Measurements from ENCODE around the gene ASCC3. TPM values are rescaled to one million over a fixed set of nuclear protein-coding genes. Genes with fewer than 3 reads are reported as not detected.
A peak's percentile ranks its signal among the peaks of the same experiment; 100 is the strongest.

ASCC3 gene
- total RNA-seq, 5 donors from 2014 or later (not counting 1 experiment from before 2014, with no cell fraction given) = 39.2 to 49.6 (median 44.2) TPM

DNA sequence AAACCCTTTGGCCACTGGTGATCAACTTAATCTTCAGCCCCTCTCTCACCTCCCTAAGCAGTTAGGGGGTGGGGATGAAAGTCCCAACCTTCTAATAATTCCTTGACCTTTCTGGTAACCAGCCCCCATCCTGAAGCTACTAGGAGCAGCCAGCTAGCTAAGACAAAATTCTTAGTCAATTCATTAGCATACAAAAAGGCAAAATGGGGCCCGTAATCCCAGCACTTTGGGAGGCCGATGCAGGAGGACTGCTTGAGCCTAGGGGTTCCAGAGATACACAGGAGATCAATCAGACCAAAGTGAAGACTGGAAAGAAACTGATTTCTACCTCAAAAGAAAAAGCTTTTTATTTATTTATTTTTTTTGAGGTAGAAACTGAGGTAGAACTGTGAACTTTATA lies 1.8 kb downstream of the ASCC3 start:
- Mint-ChIP-seq H3K27me3 (no peaks in the 10 kb centered on the region), H3K36me3 (peaks cover 17% of the 10 kb centered on the region), H3K27ac (no peak overlapping the region), H3K4me1 (peaks cover 66 to 70% (median 67%) of the 10 kb centered on the region in 3 donors), H3K9me3 (no peaks in the 10 kb centered on the region), H3K4me3 (peak overlapping the region; percentile 64 to 100 (median 99))
- Histone ChIP-seq H3K36me3 (ENCODE audit: control insufficient read depth in 2 of 2, extremely low read depth in 1 of 2, insufficient read depth in 1 of 2, low read length in 1 of 2) (no peaks in the 10 kb centered on the region), H3K27ac (ENCODE audit: low read length) (no peak overlapping the region), H3K4me3 (ENCODE audit: control insufficient read depth in 1 of 2, extremely low read depth in 1 of 2, low read length in 1 of 2) (no peak overlapping the region), H3K9me3 (no peaks in the 10 kb centered on the region), H3K27me3 (replicated peaks in 1 of 2; ENCODE audit: control insufficient read depth in 2 of 2, extremely low read depth in 1 of 2, insufficient read depth in 2 of 2, low read length in 1 of 2) (no peaks in the 10 kb centered on the region), H3K4me1 (ENCODE audit: control insufficient read depth in 1 of 2, extremely low read depth in 1 of 2, insufficient read depth in 2 of 2, low read length in 2 of 2) (peaks cover 16 to 19% of the 10 kb centered on the region in 2 experiments)
- DNase-seq = no peak
- no CpG with 5 or more reads among the region's 2 CpGs for WGBS (ENCODE audit: insufficient coverage)
- ChIA-PET POLR2A (interaction anchor here (0.6 to 1.1 kb wide), 3 partner anchors 14 to 40 kb away, joined by 3 to 5 read pairs (median 4); no protein-coding TSS in a partner anchor), CTCF (interaction anchor here in 1 of 2 donors (0.9 kb wide), 1 partner anchor 51 kb away, joined by 3 read pairs; no protein-coding TSS in a partner anchor)
- ATAC-seq (replicated peaks in 1 of 4) = no peak

DNA sequence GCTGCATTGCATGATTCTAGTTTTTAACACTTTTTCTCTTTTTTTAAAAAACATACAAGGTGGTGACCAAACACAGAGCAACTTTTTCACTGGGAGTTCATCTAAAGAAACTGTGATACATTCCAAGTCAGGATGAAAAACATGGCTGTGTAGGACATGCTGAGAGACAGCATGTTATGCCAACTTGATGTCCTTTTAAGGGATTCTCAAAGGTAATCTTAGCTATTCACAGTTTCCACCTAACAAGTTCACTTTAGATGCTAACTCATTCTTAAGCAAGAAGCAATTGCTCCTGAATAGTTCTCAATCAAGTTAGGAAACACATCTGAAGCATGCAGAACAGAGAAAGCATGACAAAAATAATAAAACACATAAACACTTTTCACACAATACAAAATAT lies 3.3 kb downstream of the ASCC3 start:
- Mint-ChIP-seq H3K4me1 (peaks cover 76 to 82% (median 81%) of the 10 kb centered on the region in 3 donors), H3K27me3 (no peaks in the 10 kb centered on the region), H3K9me3 (no peaks in the 10 kb centered on the region), H3K36me3 (peaks cover 26% of the 10 kb centered on the region), H3K27ac (no peak overlapping the region), H3K4me3 (no peak overlapping the region)
- Histone ChIP-seq H3K9me3 (no peaks in the 10 kb centered on the region), H3K4me3 (ENCODE audit: control insufficient read depth in 1 of 2, extremely low read depth in 1 of 2, low read length in 1 of 2) (no peak overlapping the region), H3K27me3 (replicated peaks in 1 of 2; ENCODE audit: control insufficient read depth in 2 of 2, extremely low read depth in 1 of 2, insufficient read depth in 2 of 2, low read length in 1 of 2) (no peaks in the 10 kb centered on the region), H3K36me3 (ENCODE audit: control insufficient read depth in 2 of 2, extremely low read depth in 1 of 2, insufficient read depth in 1 of 2, low read length in 1 of 2) (no peaks in the 10 kb centered on the region), H3K4me1 (ENCODE audit: control insufficient read depth in 1 of 2, extremely low read depth in 1 of 2, insufficient read depth in 2 of 2, low read length in 2 of 2) (peaks cover 16 to 19% of the 10 kb centered on the region in 2 experiments), H3K27ac (ENCODE audit: low read length) (no peak overlapping the region)
- ATAC-seq (replicated peaks in 1 of 4) (no peak), DNase-seq (no peak)
- POLR2A ChIA-PET = interaction anchor here in 1 of 2 donors (0.7 kb wide), 1 partner anchor 1311 kb away, joined by 3 read pairs; no protein-coding TSS in a partner anchor
- CTCF ChIA-PET = no interaction called here

DNA sequence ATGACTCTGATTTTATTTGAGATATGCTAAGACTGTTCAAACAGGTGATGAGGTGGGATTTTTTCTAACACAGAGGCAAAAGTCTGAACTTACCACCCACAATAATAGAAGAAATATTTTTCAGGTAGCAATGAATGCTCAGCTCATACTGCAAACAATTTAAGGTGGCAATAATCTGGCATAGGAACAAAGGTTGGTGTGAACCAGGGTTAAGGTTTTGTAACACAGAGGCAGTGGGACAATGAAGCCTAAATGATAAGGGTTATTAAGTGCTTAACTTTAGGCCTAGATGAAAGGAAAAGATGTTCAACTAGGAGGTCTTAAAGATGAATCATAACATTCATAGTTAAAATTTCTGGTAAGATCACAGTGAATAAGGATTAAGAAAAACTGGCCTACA lies 4.9 kb downstream of the ASCC3 start:
- no peak overlapping the region for H3K27ac Mint-ChIP-seq
- H3K9me3 ChIP-seq = no peaks in the 10 kb centered on the region
- H3K27ac ChIP-seq (ENCODE audit: low read length) = no peak overlapping the region
- POLR2A ChIA-PET = no interaction called here
- H3K4me1 Mint-ChIP-seq = peaks cover 73 to 80% (median 77%) of the 10 kb centered on the region in 3 donors
- H3K4me1 ChIP-seq (ENCODE audit: control insufficient read depth in 1 of 2, extremely low read depth in 1 of 2, insufficient read depth in 2 of 2, low read length in 2 of 2) = peaks cover 11 to 12% of the 10 kb centered on the region in 2 experiments
- H3K36me3 Mint-ChIP-seq = peaks cover 38% of the 10 kb centered on the region
- CTCF ChIA-PET = no interaction called here
- no peak overlapping the region for H3K4me3 Mint-ChIP-seq
- H3K4me3 ChIP-seq (ENCODE audit: control insufficient read depth in 1 of 2, extremely low read depth in 1 of 2, low read length in 1 of 2) = no peak overlapping the region
- no peaks in the 10 kb centered on the region for H3K9me3 Mint-ChIP-seq
- no peaks in the 10 kb centered on the region for H3K27me3 ChIP-seq (replicated peaks in 1 of 2; ENCODE audit: control insufficient read depth in 2 of 2, extremely low read depth in 1 of 2, insufficient read depth in 2 of 2, low read length in 1 of 2)
- no peak for ATAC-seq (replicated peaks in 1 of 4)
- H3K36me3 ChIP-seq (ENCODE audit: control insufficient read depth in 2 of 2, extremely low read depth in 1 of 2, insufficient read depth in 1 of 2, low read length in 1 of 2) = no peaks in the 10 kb centered on the region
- H3K27me3 Mint-ChIP-seq = no peaks in the 10 kb centered on the region
- DNase-seq = no peak

DNA sequence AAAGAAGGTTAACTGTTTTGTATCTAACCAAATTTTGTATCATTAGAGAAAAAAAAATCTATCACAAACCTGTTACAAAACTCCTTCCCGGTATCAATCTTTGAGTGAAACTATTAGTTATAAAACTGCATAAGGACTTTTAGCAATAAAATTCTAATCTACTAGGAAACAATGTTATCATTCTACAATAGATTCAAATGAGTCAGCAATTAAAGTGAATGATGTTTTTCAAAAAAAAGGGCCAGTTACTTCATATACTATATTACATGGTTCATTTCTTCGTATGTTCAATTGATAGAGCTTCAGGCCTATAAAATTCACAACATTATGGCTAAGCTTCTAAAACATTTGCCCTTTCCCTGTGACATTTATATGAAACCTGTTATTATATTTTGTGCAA lies 15.6 kb downstream of the ASCC3 start:
- Histone ChIP-seq H3K9me3 (no peaks in the 10 kb centered on the region), H3K36me3 (ENCODE audit: control insufficient read depth in 2 of 2, extremely low read depth in 1 of 2, insufficient read depth in 1 of 2, low read length in 1 of 2) (peaks cover 0 to 45% of the 10 kb centered on the region in 2 donors), H3K27me3 (replicated peaks in 1 of 2; ENCODE audit: control insufficient read depth in 2 of 2, extremely low read depth in 1 of 2, insufficient read depth in 2 of 2, low read length in 1 of 2) (no peaks in the 10 kb centered on the region), H3K4me3 (ENCODE audit: control insufficient read depth in 1 of 2, extremely low read depth in 1 of 2, low read length in 1 of 2) (no peak overlapping the region), H3K4me1 (ENCODE audit: control insufficient read depth in 1 of 2, extremely low read depth in 1 of 2, insufficient read depth in 2 of 2, low read length in 2 of 2) (no peaks in the 10 kb centered on the region), H3K27ac (ENCODE audit: low read length) (no peak overlapping the region)
- H3K36me3 Mint-ChIP-seq = peaks cover 71% of the 10 kb centered on the region
- H3K9me3 Mint-ChIP-seq = no peaks in the 10 kb centered on the region
- ChIA-PET POLR2A (interaction anchor here in 1 of 2 donors (0.7 to 0.8 kb wide), 2 partner anchors 14 to 756 kb away, joined by 3 to 5 read pairs; no protein-coding TSS in a partner anchor), CTCF (interaction anchor here in 1 of 2 donors (1.0 kb wide), 1 partner anchor 19 kb away, joined by 3 read pairs; no protein-coding TSS in a partner anchor)
- no peaks in the 10 kb centered on the region for H3K27me3 Mint-ChIP-seq
- ATAC-seq (replicated peaks in 1 of 4) = no peak
- H3K27ac Mint-ChIP-seq = no peak overlapping the region
- DNase-seq = no peak
- WGBS (ENCODE audit: insufficient coverage) = no CpG with 5 or more reads among the region's 2 CpGs
- no peak overlapping the region for H3K4me3 Mint-ChIP-seq
- peaks cover 9 to 14% (median 11%) of the 10 kb centered on the region in 3 donors for H3K4me1 Mint-ChIP-seq

DNA sequence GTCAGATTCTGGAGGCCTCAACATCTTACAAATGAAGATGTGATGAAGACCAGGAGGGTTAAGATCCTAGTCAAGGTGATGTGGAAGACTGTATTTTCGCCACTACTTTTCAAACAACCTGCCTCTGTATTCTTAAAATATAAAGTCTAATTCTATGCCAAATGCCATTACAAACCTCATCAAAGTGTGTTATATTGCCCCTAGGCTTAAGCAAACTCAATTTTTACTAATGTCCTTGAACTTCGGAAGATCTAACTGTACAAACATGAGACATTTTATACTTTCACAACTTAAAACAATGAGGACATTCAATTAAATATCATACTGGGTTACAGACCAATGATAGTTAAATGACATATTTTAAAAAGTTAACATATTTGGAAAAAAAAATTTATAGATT lies 19.1 kb downstream of the ASCC3 start:
- Histone ChIP-seq H3K27ac (ENCODE audit: low read length) (no peak overlapping the region), H3K36me3 (ENCODE audit: control insufficient read depth in 2 of 2, extremely low read depth in 1 of 2, insufficient read depth in 1 of 2, low read length in 1 of 2) (peaks cover 0 to 37% of the 10 kb centered on the region in 2 donors), H3K9me3 (peaks cover 2% of the 10 kb centered on the region), H3K27me3 (replicated peaks in 1 of 2; ENCODE audit: control insufficient read depth in 2 of 2, extremely low read depth in 1 of 2, insufficient read depth in 2 of 2, low read length in 1 of 2) (no peaks in the 10 kb centered on the region), H3K4me3 (ENCODE audit: control insufficient read depth in 1 of 2, extremely low read depth in 1 of 2, low read length in 1 of 2) (no peak overlapping the region), H3K4me1 (ENCODE audit: control insufficient read depth in 1 of 2, extremely low read depth in 1 of 2, insufficient read depth in 2 of 2, low read length in 2 of 2) (no peaks in the 10 kb centered on the region)
- no peak overlapping the region for H3K27ac Mint-ChIP-seq
- DNase-seq (no peak), ATAC-seq (replicated peaks in 1 of 4) (no peak)
- peaks cover 0 to 7% (median 0%) of the 10 kb centered on the region in 3 donors for H3K9me3 Mint-ChIP-seq
- peaks cover 78% of the 10 kb centered on the region for H3K36me3 Mint-ChIP-seq
- ChIA-PET POLR2A (no interaction called here), CTCF (no interaction called here)
- H3K4me1 Mint-ChIP-seq = peaks cover 0 to 8% (median 2%) of the 10 kb centered on the region in 3 donors
- no peaks in the 10 kb centered on the region for H3K27me3 Mint-ChIP-seq
- no CpG with 5 or more reads among the region's 2 CpGs for WGBS (ENCODE audit: insufficient coverage)
- no peak overlapping the region for H3K4me3 Mint-ChIP-seq

DNA sequence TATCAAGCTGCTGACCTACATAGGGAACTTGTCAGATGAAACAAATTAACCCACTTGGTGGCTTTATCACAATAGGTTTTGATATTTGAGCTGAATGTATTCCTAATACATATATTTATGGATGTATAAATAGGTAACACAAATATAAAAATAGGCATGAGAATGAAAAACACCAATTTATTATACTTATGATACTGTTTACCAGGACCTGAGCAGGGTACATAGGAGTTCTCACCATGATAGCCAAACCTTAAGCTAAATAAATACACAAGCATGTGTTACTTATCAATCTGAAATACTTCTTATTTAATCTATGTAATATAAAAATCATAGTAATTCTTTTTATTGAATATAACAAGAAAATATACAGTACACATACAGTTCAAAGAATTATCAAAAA lies 25.0 kb downstream of the ASCC3 start:
- no peaks in the 10 kb centered on the region for H3K4me1 ChIP-seq (ENCODE audit: control insufficient read depth in 1 of 2, extremely low read depth in 1 of 2, insufficient read depth in 2 of 2, low read length in 2 of 2)
- ChIA-PET POLR2A (interaction anchor here in 1 of 2 donors (0.6 to 1.2 kb wide), 2 partner anchors 25 to 989 kb away, joined by 3 to 5 read pairs; partner anchors contain the start of gene ASCC3), CTCF (no interaction called here)
- H3K36me3 ChIP-seq (ENCODE audit: control insufficient read depth in 2 of 2, extremely low read depth in 1 of 2, insufficient read depth in 1 of 2, low read length in 1 of 2) = peaks cover 4 to 5% of the 10 kb centered on the region in 2 donors
- H3K9me3 ChIP-seq = peaks cover 2% of the 10 kb centered on the region
- DNase-seq = no peak
- Mint-ChIP-seq H3K27me3 (no peaks in the 10 kb centered on the region), H3K27ac (no peak overlapping the region), H3K9me3 (peaks cover 0 to 15% (median 0%) of the 10 kb centered on the region in 3 donors), H3K36me3 (peaks cover 64% of the 10 kb centered on the region), H3K4me1 (peaks cover 3 to 9% (median 8%) of the 10 kb centered on the region in 3 donors), H3K4me3 (no peak overlapping the region)
- no peak overlapping the region for H3K27ac ChIP-seq (ENCODE audit: low read length)
- no peak for ATAC-seq (replicated peaks in 1 of 4)
- H3K4me3 ChIP-seq (ENCODE audit: control insufficient read depth in 1 of 2, extremely low read depth in 1 of 2, low read length in 1 of 2) = no peak overlapping the region
- H3K27me3 ChIP-seq (replicated peaks in 1 of 2; ENCODE audit: control insufficient read depth in 2 of 2, extremely low read depth in 1 of 2, insufficient read depth in 2 of 2, low read length in 1 of 2) = no peaks in the 10 kb centered on the region
